Hippocampal formation (tissue), 2 donors: ENCODE data around the gene ZNF253.
A peak's percentile ranks its signal among the peaks of the same experiment; 100 is the strongest.
"Not testable (repeated sequence)": the region's sequence is repeated elsewhere in the genome, so short reads cannot be mapped to it uniquely, and the experiment has no call there.

Source experiments
- DNase-seq, 2 donors: peaks; one replicate each; lab custom pipeline; 2025; lab: John Stamatoyannopoulos, UW

Gene ZNF253

GRCh38 chr19:19865750-19866610, at the start of gene ZNF253:
TSS of gene ZNF253 (plus strand) at chr19:19865882. CDS start at chr19:19865997, 115 bp downstream.
- DNase-seq, result peak; percentile 96 to 97

GRCh38 chr19:19816679-19817078, 49.0 kb upstream of the ZNF253 start:
- no peak for DNase-seq

GRCh38 chr19:19817357-19817756, 48.3 kb upstream of the ZNF253 start:
- no peak for DNase-seq

- no peak for DNase-seq
Measured at GRCh38 chr19:19820774-19821320, 44.8 kb upstream of the ZNF253 start.

GRCh38 chr19:19821366-19821951, 44.2 kb upstream of the ZNF253 start, which contains the start of gene ZNF506:
TSS of gene ZNF506 (minus strand) at chr19:19821750. CDS start at chr19:19821603, 147 bp downstream.
- DNase-seq, result peak; percentile 91 to 95

- not testable (repeated sequence) for DNase-seq
Measured at GRCh38 chr19:19821976-19822375, 43.7 kb upstream of the ZNF253 start.

GRCh38 chr19:19823916-19824315, 41.8 kb upstream of the ZNF253 start:
- DNase-seq, result no peak

GRCh38 chr19:19826875-19827274, 38.8 kb upstream of the ZNF253 start:
- DNase-seq, result no peak

- DNase-seq, result no peak
Measured at GRCh38 chr19:19835560-19836038, 30.1 kb upstream of the ZNF253 start.

GRCh38 chr19:19847781-19848180, 17.9 kb upstream of the ZNF253 start:
- DNase-seq, result no peak

GRCh38 chr19:19849056-19849455, 16.6 kb upstream of the ZNF253 start:
- no peak for DNase-seq

GRCh38 chr19:19851740-19852139, 13.9 kb upstream of the ZNF253 start:
- DNase-seq, result not testable (repeated sequence)

- no peak for DNase-seq
Measured at GRCh38 chr19:19858751-19859150, 6.9 kb upstream of the ZNF253 start.

- DNase-seq, result no peak
Measured at GRCh38 chr19:19860756-19861390, 4.8 kb upstream of the ZNF253 start.

- DNase-seq, result peak in 1 of 2 donors; percentile 9
Measured at GRCh38 chr19:19866611-19867248, 1.0 kb downstream of the ZNF253 start.

- not testable (repeated sequence) for DNase-seq
Measured at GRCh38 chr19:19870086-19870485, 4.4 kb downstream of the ZNF253 start.

GRCh38 chr19:19871932-19872331, 6.2 kb downstream of the ZNF253 start:
- DNase-seq, result no peak

GRCh38 chr19:19873381-19873780, 7.7 kb downstream of the ZNF253 start:
- no peak for DNase-seq

GRCh38 chr19:19877724-19878123, 12.0 kb downstream of the ZNF253 start:
- no peak for DNase-seq

- no peak for DNase-seq
Measured at GRCh38 chr19:19884583-19884982, 18.9 kb downstream of the ZNF253 start.

GRCh38 chr19:19892055-19892941, 26.6 kb downstream of the ZNF253 start:
- DNase-seq, result not testable (repeated sequence)
